HEK293 (cell line): Measurements from ENCODE around the gene SPDYE3.
"Not testable (repeated sequence)": the region's sequence is repeated elsewhere in the genome, so short reads cannot be mapped to it uniquely, and the experiment has no call there.

ENCODE experiments used
- CTCF ChIA-PET: fragments of 350-600 bp; formaldehyde crosslinking; extraction: SDS; loops from one replicate; lab custom pipeline; 2021; ENCODE audit warnings: antibody characterized with exemption; lab: Yijun Ruan, JAX
- POLR2A ChIA-PET: fragments of 300-600 bp; formaldehyde crosslinking; extraction: SDS; loops from one replicate; lab custom pipeline; 2020; ENCODE audit warnings: antibody characterized with exemption, inconsistent platforms; lab: Yijun Ruan, JAX
- H3K27ac ChIP-seq: fragments of 200-500 bp; sonication (Bioruptor generic); 2 replicates; pipeline ENCODE4 v1.5.1; 2014; ENCODE audit warnings: low read depth, low read length, control low read depth, inconsistent platforms; ENCODE audit errors: extremely low read depth
- H3K36me3 ChIP-seq, 2 experiments: fragments of 200-500 bp in 1 of 2; sonication (Bioruptor generic) in 1 of 2; 1 replicate in 1 of 2; 2 replicates in 1 of 2; pipeline ENCODE4 v1.5.1; 2014 to 2017; ENCODE audit warnings: inconsistent platforms in 2 of 2, low read length in 2 of 2; ENCODE audit not compliant: control insufficient read depth in 2 of 2, insufficient read depth in 1 of 2
- H3K4me1 ChIP-seq: fragments of 200-500 bp; sonication (Bioruptor generic); 2 replicates; pipeline ENCODE4 v1.5.1; 2014; ENCODE audit warnings: mild to moderate bottlenecking, low read length, inconsistent platforms; ENCODE audit not compliant: control insufficient read depth, insufficient read depth
- H3K4me3 ChIP-seq: 2 replicates; pipeline ENCODE4 v1.5.1; 2011; ENCODE audit warnings: low read depth, mild to moderate bottlenecking, control low read depth, low read length, moderate library complexity
- H3K9me3 ChIP-seq: fragments of 200-500 bp; sonication (Bioruptor generic); 2 replicates; pipeline ENCODE4 v1.5.1; 2014; ENCODE audit warnings: low read depth, low read length, inconsistent platforms; ENCODE audit not compliant: control insufficient read depth, insufficient read depth
- ATF2 ChIP-seq: fragments of 450-650 bp; formaldehyde crosslinking; IDR thresholded peaks from 2 replicates; pipeline ENCODE4 v1.5.1; 2016; ENCODE audit warnings: missing biosample characterization, missing genetic modification characterization, low read depth
- GLIS1 ChIP-seq: fragments of 450-650 bp; formaldehyde crosslinking; IDR thresholded peaks from 2 replicates; pipeline ENCODE4 v1.5.1; 2016; ENCODE audit warnings: missing biosample characterization, missing genetic modification characterization
- IKZF3 ChIP-seq: fragments of 450-650 bp; IDR thresholded peaks from 2 replicates; pipeline ENCODE4 v1.5.0; 2018; ENCODE audit warnings: missing biosample characterization, mild to moderate bottlenecking, missing genetic modification characterization, moderate library complexity
- SCRT1 ChIP-seq: fragments of 450-650 bp; formaldehyde crosslinking; IDR thresholded peaks from 2 replicates; pipeline ENCODE4 v1.5.1; 2016; ENCODE audit warnings: missing biosample characterization, missing genetic modification characterization, borderline replicate concordance
- ZBTB17 ChIP-seq: fragments of 450-650 bp; formaldehyde crosslinking; IDR thresholded peaks from 2 replicates; pipeline ENCODE4 v1.5.1; 2016; ENCODE audit warnings: missing biosample characterization, missing genetic modification characterization
- ZFP41 ChIP-seq: fragments of 450-650 bp; formaldehyde crosslinking; IDR thresholded peaks from 2 replicates; pipeline ENCODE4 v1.5.1; 2016; ENCODE audit warnings: missing biosample characterization, missing genetic modification characterization, borderline replicate concordance
- ZNF248 ChIP-seq: fragments of 450-650 bp; formaldehyde crosslinking; IDR thresholded peaks from 2 replicates; pipeline ENCODE4 v1.5.1; 2017; ENCODE audit warnings: missing biosample characterization, missing genetic modification characterization
- ZNF335 ChIP-seq: fragments of 450-650 bp; formaldehyde crosslinking; conservative IDR thresholded peaks from 2 replicates; pipeline ENCODE4 v1.5.1; 2016; ENCODE audit warnings: missing biosample characterization, missing genetic modification characterization
- ZNF366 ChIP-seq: fragments of 450-650 bp; formaldehyde crosslinking; conservative IDR thresholded peaks from 2 replicates; pipeline ENCODE4 v1.5.1; 2016; ENCODE audit warnings: missing biosample characterization, missing genetic modification characterization
- ZNF513 ChIP-seq: fragments of 450-650 bp; IDR thresholded peaks from 2 replicates; pipeline ENCODE4 v1.5.1; 2018; ENCODE audit warnings: missing biosample characterization, missing genetic modification characterization
- ZNF654 ChIP-seq: fragments of 450-650 bp; formaldehyde crosslinking; IDR thresholded peaks from 2 replicates; pipeline ENCODE4 v1.5.1; 2016; ENCODE audit warnings: low read depth, missing biosample characterization, missing genetic modification characterization
- ZNF664 ChIP-seq: fragments of 450-650 bp; formaldehyde crosslinking; IDR thresholded peaks from 2 replicates; pipeline ENCODE4 v1.5.1; 2016; ENCODE audit warnings: missing biosample characterization, missing genetic modification characterization
- ZNF830 ChIP-seq: fragments of 450-650 bp; IDR thresholded peaks from 2 replicates; pipeline ENCODE4 v1.5.0; 2018; ENCODE audit warnings: missing biosample characterization, missing genetic modification characterization, low read depth, mild to moderate bottlenecking, moderate library complexity
- TF ChIP-seq, protein P1 (sequence below): fragments of 450-650 bp; formaldehyde crosslinking; IDR thresholded peaks from 2 replicates; pipeline ENCODE4 v1.5.1; 2016; ENCODE audit warnings: missing biosample characterization, missing genetic modification characterization
- TF ChIP-seq, protein P2 (sequence below): fragments of 450-650 bp; formaldehyde crosslinking; IDR thresholded peaks from 2 replicates; pipeline ENCODE4 v1.5.1; 2016; ENCODE audit warnings: missing biosample characterization, missing genetic modification characterization
- TF ChIP-seq, protein P3 (sequence below): fragments of 450-650 bp; formaldehyde crosslinking; IDR thresholded peaks from 2 replicates; pipeline ENCODE4 v1.5.1; 2016; ENCODE audit warnings: missing biosample characterization, missing genetic modification characterization

Gene SPDYE3

GRCh38 chr7:100345288-100345672, 37.8 kb downstream of the SPDYE3 start:
- not testable (repeated sequence) for H3K27ac ChIP-seq, H3K9me3 ChIP-seq, H3K4me3 ChIP-seq, H3K4me1 ChIP-seq
- TF ChIP-seq, protein P1, sequence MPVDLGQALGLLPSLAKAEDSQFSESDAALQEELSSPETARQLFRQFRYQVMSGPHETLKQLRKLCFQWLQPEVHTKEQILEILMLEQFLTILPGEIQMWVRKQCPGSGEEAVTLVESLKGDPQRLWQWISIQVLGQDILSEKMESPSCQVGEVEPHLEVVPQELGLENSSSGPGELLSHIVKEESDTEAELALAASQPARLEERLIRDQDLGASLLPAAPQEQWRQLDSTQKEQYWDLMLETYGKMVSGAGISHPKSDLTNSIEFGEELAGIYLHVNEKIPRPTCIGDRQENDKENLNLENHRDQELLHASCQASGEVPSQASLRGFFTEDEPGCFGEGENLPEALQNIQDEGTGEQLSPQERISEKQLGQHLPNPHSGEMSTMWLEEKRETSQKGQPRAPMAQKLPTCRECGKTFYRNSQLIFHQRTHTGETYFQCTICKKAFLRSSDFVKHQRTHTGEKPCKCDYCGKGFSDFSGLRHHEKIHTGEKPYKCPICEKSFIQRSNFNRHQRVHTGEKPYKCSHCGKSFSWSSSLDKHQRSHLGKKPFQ (tag by site-specific recombination), result peak; percentile 83
- peak; percentile 46 for TF ChIP-seq ZNF654 (tag by site-specific recombination)
- ChIA-PET POLR2A (interaction anchor here (1.0 kb wide), 1 partner anchor 83 kb away, joined by 5 read pairs; the partner anchor contains the start of gene ZCWPW1), CTCF (interaction anchor here (0.7 to 4.4 kb wide), 14 partner anchors 11 to 821 kb away, joined by 3 to 26 read pairs (median 3); no protein-coding TSS in a partner anchor)
- H3K36me3 ChIP-seq, result peaks cover 28 to 62% of the 10 kb centered on the region in 2 experiments

- no peak overlapping the region for H3K27ac ChIP-seq
- ChIA-PET POLR2A (interaction anchor here (0.8 to 1.4 kb wide), 2 partner anchors 12 to 59 kb away, joined by 3 read pairs; no protein-coding TSS in a partner anchor), CTCF (interaction anchor here (0.5 to 2.0 kb wide), 7 partner anchors 59 to 216 kb away, joined by 3 to 11 read pairs (median 3); no protein-coding TSS in a partner anchor)
Observed at GRCh38 chr7:100346921-100347320, 39.4 kb downstream of the SPDYE3 start.

GRCh38 chr7:100348805-100349204, 41.3 kb downstream of the SPDYE3 start:
- no peak for TF ChIP-seq ZNF830 (tag by site-specific recombination)
- Histone ChIP-seq H3K4me1 (0 out of 2 replicates have a peak, but pooled peaks cover 3% of the 10 kb centered on the region), H3K4me3 (no peak overlapping the region), H3K27ac (no peak overlapping the region), H3K36me3 (peaks cover 34 to 78% of the 10 kb centered on the region in 2 experiments), H3K9me3 (no peaks in the 10 kb centered on the region)
- ChIA-PET CTCF (no interaction called here), POLR2A (no interaction called here)

More at GRCh38 chr7:100346921-100347320, 39.4 kb downstream of the SPDYE3 start:
- Histone ChIP-seq H3K4me1 (0 out of 2 replicates have a peak, but pooled peaks cover 3% of the 10 kb centered on the region), H3K4me3 (no peak overlapping the region), H3K9me3 (no peaks in the 10 kb centered on the region), H3K36me3 (peaks cover 39 to 69% of the 10 kb centered on the region in 2 experiments)
- no peak for TF ChIP-seq ZNF366 (tag by site-specific recombination)
- TF ChIP-seq, protein P2, sequence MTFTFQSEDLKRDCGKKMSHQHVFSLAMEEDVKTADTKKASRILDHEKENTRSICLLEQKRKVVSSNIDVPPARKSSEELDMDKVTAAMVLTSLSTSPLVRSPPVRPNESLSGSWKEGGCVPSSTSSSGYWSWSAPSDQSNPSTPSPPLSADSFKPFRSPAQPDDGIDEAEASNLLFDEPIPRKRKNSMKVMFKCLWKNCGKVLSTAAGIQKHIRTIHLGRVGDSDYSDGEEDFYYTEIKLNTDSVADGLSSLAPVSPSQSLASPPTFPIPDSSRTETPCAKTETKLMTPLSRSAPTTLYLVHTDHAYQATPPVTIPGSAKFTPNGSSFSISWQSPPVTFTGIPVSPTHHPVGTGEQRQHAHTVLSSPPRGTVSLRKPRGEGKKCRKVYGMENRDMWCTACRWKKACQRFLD (tag by site-specific recombination), result no peak
- TF ChIP-seq ATF2 (tag by site-specific recombination), result no peak
- TF ChIP-seq ZNF248 (tag by site-specific recombination), result no peak
- no peak for TF ChIP-seq SCRT1
- TF ChIP-seq ZNF335 (tag by site-specific recombination), result no peak

DNA sequence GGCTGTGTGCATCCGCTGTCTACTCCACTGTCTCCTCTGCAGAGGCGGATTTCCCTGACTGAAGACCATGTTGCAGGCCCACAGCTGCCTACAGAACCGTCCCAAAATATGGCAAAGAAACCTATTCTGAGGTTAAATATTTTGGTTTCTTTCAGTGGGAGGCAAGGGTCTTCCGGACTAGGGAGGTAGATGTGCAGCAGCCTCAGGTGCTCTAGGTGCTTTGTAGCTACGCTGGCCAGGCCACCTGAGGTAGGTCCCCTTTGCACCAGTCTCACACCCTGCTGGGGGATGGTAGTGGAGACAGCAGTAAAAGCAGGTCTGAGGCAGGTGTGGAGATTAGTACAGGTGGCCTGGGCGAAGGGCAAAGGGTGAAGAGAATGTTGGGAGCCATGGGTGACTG, 42.3 kb downstream of the SPDYE3 start:
- H3K27ac ChIP-seq, result no peak overlapping the region
- ChIA-PET POLR2A (no interaction called here), CTCF (no interaction called here)
- no peaks in the 10 kb centered on the region for H3K9me3 ChIP-seq
- H3K4me3 ChIP-seq, result no peak overlapping the region
- H3K4me1 ChIP-seq, result 0 out of 2 replicates have a peak, but pooled peaks cover under 1% of the 10 kb centered on the region
- H3K36me3 ChIP-seq, result peaks cover 37 to 87% of the 10 kb centered on the region in 2 experiments
- TF ChIP-seq ZNF664 (no peak), IKZF3 (tag by site-specific recombination) (no peak), ZBTB17 (tag by site-specific recombination) (no peak), GLIS1 (tag by site-specific recombination) (no peak), ZFP41 (tag by site-specific recombination) (no peak), ZNF513 (tag by site-specific recombination) (no peak)
- TF ChIP-seq, protein P3, sequence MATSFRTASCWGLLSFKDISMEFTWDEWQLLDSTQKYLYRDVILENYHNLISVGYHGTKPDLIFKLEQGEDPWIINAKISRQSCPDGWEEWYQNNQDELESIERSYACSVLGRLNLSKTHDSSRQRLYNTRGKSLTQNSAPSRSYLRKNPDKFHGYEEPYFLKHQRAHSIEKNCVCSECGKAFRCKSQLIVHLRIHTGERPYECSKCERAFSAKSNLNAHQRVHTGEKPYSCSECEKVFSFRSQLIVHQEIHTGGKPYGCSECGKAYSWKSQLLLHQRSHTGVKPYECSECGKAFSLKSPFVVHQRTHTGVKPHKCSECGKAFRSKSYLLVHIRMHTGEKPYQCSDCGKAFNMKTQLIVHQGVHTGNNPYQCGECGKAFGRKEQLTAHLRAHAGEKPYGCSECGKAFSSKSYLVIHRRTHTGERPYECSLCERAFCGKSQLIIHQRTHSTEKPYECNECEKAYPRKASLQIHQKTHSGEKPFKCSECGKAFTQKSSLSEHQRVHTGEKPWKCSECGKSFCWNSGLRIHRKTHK, result no peak
